NCI-H2171 (cell line): Measurements from ENCODE around the gene SGCA.

Experiments
- DNase-seq: peaks from one replicate; lab custom pipeline; 2025; lab: John Stamatoyannopoulos, UW

The SGCA gene

DNA sequence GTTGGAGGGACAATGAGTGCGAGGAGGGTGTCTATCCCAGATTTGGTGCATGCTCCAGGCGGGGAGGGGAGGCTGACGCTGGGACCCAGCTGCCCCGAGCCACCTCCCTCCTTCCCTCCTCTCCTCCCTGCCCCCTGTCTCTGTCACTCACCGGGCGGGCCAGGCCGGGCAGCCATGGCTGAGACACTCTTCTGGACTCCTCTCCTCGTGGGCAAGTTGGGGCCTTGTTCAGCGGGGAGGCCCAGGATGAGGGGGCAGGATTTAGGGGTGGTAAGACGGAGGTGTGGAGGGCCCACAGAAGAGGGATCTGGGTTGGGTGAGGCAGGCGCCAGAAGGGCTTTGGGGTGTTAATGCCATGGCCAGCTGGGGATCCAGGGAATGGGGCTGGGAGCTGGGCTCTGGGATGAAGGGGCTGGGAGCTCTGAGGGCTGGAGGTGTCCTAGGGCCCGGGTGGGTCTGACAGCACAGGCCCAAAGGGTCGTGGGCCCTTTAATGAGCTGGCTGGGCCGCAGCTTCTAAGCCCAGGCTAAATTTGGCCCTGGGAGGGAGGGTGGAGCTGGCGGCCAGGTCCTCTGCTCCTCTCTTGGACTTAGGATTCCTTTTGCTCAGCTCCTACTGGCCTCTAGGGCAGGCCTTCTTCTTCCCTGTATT lies at the start of gene SGCA:
SGCA (plus strand) TSS at position 139 of the 651 bp plus-strand sequence; CDS start at position 175, 36 bp downstream.
- DNase-seq, result no peak

DNA sequence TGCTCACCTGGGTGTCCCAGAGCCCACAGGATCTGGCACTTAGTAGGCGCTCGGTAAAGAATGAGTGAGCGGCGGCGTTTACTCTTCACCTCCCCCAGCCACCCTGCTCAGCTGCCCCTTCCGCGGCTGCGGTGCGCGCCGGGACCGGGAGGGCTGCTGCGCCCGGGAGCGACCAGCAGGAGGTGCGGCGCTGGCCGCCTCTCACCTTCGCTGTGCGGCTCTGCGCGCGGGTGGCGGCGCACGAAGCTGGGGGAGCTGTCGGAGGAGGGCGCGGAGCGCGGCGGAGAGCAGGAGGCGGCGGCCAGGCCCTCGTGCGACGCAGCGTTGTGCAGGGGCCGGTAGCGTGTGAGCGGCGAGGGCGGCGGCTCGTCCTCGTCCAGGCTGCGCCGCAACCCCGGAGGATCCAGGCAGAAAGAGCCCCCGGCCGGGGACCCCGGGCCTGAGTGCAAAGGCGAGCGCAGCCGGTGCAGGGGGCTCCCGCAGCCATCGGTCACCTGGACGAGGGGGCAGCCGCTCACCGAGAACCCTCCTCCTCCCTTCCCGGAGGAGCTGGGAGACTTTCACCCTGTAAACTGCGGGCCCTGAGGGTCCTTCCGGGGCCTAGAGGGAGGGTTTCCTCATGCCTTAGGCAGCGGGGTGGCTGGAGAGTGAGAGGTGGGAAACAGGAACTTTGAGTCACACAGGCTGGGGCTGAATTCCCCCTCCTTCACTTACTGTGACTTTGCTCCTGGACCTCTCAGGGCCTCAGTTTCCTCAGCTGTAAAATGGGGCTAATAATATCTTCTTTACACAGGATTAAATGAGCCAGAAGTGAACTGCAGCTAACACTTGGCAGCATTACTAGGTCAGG lies 48.4 kb upstream of the SGCA start:
- DNase-seq, result no peak

DNA sequence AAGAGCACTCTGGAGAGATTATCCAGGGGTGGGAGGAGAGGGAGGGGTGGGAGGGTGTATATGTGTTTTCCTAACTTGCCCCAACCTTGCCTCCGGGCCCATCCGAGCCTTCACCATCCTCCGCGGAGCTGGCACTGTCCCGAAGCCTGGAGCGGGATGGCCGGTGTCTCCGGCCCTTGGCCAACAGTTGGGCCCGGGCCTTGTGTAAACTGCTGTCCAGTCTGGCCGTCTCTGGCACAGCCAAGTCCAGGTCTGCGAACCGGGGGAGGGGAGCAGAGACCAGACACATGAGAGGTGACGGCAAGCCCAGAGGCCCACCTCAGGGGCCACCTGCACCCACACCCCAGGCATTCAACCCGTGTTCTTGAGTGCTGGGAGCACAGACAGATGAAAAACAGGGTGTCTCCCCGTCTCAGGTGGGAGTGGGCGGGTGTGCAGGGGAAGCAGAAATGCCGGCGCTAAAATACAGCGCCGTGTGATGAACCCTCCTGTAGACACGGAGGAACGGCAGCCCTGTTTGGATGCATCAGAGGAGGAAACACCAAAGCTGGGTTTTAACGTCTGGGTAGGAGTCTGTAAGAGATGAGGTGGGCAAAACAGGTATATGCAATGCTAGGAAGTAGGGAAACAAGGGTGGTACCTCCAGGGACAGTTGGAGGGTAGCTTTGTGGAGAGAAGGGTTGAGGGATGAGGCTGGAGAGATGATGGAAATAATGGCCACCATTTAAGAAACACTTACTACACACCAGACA lies 47.6 kb upstream of the SGCA start:
- DNase-seq, result no peak

DNA sequence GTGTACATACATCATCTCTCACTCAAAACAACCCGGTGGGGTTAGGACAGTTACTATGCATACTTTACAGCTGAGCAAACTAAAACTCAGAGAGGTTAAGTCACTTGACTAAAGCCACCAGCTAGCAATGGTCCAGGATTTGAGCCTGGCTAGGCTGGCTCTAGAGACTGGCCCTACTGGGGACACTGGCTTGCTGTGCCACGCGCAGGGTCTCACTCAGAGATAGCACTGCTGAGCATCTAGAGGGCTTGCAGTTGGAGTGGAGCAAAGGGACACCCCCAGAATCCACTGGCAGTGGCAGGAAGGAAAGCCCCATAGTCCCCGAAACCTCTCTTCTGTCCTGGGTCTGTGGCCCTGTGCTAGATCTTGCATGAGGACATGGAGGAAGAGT lies 47.0 kb upstream of the SGCA start:
- DNase-seq, result no peak

DNA sequence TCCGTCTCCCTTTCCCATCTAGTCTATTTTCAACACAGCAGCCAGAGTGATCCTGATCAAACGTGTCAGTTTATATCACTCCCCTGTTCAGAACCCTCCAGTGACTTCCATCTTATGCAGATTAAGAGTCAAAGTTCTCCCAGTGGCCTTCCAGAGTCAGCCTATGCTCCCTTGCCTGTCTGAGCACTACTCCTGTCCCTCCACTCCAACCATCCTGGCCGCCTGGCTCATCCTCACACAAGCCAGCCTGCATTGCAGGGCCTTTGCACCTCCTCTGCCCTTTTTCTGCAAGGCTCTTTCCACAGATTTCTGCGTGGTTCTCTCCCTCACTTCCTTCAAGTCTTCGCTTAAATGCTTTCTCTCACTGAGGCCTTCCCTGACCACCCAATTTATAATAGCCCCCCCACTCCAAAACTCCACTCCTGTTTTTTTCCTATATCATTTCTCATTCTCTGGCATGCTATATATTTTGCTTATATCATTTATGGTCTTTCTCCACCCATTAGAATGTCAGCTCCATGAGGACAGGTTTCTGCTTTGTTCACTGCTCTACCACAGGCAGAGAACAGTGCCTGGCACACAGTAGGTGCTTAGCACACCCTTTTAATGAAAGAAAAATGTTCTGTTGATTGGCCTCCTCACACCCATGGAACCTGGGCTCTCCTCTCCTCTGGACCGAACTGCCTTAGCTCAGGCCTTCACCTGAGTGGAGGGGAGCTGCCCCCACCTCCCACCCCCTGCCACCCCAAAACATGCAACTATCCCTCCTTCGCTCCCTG lies 45.1 kb upstream of the SGCA start:
- no peak for DNase-seq

DNA sequence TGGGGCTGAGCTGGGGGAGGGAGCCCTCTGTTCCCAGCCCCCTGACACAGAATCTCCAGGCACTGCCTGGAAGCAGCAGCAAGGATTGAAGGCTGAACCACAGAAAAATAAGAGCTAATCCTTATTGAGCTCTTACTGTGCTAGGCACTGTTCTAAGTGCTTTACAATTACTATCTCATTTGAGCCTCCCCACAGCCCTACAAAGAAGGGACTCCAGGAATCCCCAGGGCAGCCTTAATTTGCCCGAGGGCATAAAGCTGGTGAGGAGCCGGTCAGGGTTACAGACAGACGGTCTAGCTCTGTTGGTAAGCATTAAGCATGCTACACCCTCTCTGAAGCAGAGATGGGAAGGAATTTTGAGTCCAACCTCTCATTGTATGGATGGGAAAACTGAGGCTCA lies 42.9 kb upstream of the SGCA start:
- no peak for DNase-seq

- DNase-seq, result peak; percentile 36
Observed at GRCh38 chr17:50123649-50124349, 42.0 kb upstream of the SGCA start.

DNA sequence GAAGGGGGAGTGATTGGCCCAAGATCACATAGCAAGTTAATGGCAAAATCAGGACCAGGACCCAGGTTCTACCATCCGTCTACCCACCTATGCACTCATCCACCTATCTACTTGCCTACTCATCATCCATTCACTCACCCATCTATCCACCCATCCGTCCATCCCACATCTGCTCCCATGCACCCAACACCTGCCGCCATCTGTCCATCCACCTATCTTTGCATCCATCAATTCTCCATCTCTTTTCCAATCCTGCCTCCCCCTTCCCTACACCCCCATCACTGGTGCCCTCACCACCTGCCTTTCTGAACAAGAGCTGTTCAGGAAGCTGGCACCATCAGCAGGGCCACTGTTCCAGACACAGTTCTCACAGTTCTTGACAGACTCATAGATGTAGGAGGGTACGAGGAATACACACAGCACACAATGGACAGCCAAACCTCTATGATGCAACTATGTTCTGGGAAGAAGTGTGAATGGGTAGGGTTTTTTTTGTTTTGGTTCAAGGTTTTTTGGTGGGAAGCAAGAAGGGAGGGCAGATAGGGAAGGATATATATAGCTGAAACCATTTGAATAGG lies 40.3 kb upstream of the SGCA start:
- DNase-seq, result peak; percentile 42

DNA sequence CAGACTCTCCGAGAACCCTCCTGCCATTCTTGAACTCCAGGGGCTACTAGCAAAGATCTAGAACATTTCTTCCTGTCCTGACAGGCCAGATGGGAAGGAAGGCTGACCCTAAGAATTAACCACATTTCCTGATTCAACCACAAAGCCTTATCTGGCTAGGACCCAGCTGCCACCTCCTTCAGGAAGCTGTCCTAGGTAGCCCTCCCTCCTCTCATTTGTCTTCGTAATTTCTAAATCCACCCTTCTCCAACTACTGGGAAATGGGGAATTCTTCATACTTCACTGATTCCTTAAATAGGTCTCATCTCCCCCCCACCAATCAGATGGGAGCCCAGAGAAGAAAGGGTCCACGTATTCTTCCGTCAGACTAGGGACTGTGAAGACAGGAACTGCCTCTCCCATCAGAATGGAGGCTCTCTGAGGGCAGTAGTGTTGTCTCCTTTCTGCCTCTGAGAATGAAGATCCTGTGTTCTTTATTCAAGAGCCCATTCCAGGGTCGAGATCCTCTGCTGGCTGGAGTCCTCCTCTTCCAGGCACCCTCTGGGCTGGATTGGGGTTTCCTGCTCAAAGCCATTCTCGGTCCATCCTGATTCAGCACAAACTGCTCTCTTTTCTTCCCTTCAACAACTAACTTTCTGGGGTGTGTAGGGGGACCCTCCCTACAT lies 38.0 kb upstream of the SGCA start:
- DNase-seq, result no peak

DNA sequence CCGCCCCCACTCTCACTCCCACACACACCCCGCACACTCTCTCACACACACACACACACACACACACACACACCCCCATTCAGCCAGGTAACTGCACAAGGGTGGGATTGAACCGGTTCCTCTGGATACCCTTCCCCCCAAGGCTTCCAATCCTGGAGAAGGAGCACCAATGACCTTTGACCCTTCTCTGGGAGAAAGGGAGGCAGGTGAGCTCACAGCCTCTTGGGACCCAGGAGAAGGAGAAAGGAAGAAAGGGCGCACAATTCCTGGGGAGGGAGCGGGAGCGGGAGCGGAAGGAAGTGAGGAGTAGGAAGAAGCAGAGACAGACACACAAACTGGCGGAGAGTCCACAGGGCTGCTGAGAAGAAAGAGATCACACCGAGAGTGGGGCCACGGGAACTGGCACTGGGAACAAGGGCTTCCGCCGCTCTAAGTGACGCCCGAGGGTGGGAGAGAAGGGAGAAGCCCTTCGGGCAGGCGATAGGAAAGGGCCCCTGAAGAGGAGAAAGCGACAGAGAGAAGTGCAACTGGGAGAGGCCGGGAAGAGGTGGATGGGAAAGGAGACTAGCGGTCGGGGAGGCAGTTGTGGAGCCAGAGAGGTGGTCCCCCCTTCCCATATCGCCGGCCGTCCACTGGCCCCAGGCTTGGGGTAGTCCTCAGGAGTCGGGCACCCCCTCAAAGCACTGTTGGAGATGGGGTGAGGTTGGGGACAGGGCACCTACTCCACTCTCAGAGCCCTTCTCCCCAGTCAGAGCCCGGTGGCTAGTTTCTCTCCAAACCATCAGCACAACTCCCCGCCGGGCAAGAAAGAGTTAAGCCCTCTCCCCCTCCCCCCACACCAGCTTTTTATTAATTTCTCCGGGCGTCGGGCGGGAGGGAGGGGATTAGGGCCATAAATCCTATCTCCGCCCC lies 37.1 kb upstream of the SGCA start:
- DNase-seq, result peak; percentile 41

- DNase-seq, result no peak
Observed at GRCh38 chr17:50129353-50129727, 36.5 kb upstream of the SGCA start.

- peak; percentile 40 for DNase-seq
Observed at GRCh38 chr17:50129728-50130558, 35.9 kb upstream of the SGCA start, which contains the start of gene SAMD14. Gene SAMD14 (minus strand): TSS chr17:50130160. CDS start chr17:50124959, 5,201 bp downstream.

DNA sequence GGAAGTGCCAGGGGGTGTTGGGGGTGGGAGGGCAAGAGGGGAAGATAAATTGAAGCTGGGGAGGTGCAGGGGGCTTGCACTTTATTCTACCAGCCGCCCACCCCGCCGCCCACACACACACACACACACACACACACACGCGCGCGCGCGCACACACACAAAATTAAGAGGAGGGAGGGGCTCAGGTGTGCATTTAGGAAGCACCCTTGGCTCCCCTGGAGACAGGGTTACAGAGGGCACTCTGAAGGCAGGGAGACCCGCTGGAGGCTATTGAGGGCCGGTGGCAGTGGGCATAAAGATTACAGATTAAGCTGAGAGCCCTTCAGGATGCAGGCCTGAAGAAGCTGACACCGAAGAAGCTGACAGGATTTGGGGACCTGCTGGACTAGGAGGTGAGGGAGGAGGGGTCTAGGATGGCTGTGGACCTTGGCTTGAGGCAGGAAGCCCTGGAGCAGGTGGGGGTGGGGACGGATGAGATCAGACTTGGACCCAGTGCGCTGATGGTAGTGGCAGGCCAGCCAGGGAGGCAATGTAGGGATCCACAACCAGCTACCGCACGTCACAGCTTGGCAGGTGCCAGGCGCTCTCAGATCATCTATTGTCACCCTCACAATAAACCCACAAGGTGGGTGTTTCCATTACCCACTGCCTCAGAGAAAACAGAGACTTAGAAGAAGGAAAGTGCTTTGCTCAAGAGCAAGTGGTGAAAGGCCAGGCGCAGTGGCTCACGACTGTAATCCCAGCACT lies 35.1 kb upstream of the SGCA start:
- DNase-seq, result no peak

DNA sequence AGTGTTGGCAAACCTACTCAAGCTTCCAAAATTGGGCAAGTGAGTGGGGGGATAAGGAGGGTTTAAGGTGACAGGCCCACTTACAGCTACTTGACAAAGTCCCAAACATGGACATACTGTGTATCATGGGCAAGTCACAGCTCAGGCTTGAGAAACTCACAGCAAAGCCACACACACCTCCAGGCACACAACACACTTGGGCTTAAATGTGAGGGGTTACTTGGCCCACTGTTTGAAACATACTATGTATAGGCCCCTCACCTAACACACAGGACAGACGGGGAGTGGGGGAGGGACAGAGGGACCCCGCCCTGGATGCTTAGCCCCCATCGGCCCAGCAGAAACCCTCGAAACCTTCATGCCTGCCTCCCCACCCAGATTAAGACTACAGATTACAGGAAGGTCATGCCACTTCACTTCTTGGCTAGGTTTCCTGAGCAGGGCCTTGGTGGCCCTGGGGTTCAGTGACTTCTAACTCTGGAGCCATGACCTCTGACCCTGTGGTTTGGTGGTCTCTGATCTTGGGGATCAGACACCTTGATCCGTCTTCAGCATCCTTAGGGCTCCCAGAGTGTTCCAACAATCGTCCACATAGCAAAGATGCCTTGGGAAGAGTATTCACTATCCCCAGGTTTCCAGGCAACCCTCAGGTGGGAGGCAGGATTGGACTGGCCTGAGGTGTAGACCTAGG lies 33.6 kb upstream of the SGCA start:
- DNase-seq, result no peak

- DNase-seq, result no peak
Observed at GRCh38 chr17:50133028-50133768, 32.6 kb upstream of the SGCA start.

GRCh38 chr17:50133769-50134099 lies 32.1 kb upstream of the SGCA start:
- no peak for DNase-seq
